HG03439 (cell line): ENCODE results near the gene GCLC.
"Not testable (repeated sequence)": the region's sequence is repeated elsewhere in the genome, so short reads cannot be mapped to it uniquely, and the experiment has no call there.

ENCODE experiments used
- ATAC-seq: cut with Tn5 transposase; IDR thresholded peaks from one replicate; pipeline ENCODE4 v1.9.1; 2021; ENCODE audit warnings: mild to moderate bottlenecking, moderate library complexity; ENCODE audit not compliant: unreplicated experiment

The GCLC gene

DNA sequence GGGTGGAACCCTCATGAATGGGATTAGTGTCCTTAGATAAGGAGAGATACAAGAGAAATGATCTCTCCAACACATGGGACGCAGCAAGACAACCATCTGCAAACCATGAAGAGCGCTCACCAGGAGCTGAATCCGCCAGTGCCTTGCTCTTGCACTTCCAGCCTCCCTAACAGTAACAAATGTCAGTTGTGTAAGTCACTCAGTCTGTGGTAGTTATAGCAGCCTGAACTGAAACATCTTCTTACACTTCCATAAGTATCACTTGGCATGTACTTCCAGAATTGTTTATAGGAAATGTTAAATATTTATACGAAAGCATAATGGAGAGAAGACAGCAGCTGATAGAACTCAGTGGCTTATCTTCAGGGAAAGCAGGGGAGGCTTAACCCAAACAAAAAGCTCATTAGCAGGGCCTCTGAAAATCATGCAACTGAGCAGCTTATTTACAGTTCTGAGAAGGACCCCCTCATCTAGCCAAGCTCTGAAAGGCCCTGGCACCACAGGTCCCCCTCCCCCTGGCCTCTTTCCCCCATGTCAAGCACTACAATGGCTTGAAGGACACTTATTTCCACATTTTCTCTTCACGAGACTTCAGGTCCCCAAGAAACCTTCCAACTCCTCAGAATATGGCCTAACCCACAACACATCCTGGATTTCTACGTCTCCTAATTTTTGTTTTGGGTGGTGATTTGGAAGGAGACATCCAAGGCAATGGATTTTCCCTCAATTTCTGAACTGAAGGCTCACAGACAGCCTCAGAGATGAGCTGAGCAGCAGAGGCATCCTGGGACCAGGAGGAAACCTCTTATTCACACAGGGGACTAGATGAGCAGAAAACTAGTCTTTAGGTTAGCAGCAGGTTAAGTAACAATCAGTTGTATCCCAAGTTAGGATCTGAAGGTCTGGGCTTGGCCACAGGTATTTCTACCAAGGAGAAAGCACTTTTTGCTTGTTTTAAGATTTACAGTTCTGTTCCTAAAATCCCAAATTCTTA is 49.1 kb downstream of the GCLC start:
- ATAC-seq, result no peak

DNA sequence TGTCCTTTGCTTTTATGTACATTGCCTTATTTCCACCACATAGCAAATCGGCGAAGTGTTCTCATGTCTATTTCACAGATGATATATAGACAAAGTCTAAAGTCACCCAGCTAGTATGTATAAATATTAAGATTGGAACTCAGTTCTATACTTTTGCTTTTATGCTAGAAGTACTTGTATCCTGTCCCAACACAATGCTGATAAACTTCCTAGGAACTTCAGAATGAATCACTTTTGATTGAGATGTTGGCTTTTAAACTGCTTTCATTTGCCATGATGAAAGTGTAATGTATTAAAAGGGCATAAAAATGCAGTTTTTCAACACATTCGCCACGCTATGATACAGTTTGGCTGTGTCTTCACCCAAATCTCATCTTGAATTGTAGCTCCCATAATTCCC is 50.8 kb downstream of the GCLC start:
- no peak for ATAC-seq

DNA sequence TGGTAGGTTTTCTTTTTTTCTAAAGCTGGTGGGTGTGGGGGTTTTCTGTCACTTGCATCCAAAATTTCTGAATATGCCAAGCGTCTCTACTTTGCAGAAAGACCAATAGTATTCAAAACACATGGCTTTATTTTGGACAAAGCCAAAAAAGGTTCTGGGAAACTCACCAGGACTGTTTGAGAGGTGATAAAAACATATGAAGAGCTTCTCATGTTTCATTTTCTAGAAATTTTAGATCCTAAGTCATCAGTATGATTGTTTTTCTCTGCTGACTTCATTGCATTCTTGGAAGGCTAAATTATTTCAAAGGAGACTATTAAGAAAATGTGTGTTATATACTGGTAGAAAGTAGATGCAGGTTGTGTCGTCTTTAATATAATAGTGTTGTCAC is 51.3 kb downstream of the GCLC start:
- no peak for ATAC-seq

DNA sequence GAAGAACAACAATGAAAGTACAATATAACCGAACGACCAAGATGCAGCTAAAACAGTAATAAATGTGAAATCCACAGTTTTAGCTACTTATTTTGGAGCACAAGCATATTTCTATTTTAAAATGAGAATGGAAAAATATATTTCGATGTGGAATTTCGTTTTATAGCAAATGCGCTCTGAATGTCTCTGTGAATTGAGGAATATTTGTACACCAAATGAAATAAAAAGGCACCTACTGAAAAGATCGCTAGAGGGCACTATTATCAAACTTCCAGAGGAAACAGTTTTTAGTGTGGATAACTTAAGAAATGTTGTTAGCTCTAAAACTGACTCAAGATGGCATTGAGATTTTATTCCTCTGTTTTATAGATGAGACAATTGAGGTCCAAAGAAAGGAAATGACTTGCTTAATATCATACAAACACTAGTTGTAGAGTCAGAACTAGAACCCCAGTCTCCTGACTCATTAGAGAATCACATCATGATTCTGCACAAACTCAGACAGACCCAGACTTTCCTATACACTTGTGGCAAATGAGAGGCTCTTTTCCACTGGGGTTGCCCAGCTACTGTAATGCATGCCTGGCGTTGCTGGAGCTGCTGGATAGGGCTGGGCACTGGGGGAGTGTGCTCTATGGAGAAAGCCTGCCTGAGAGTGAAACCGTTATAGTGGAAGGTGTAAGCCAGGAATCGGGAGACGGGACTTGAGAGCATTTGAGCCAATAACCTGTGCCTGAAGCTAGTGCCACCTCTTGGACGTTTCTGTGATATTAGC is 51.9 kb downstream of the GCLC start:
- ATAC-seq, result no peak

DNA sequence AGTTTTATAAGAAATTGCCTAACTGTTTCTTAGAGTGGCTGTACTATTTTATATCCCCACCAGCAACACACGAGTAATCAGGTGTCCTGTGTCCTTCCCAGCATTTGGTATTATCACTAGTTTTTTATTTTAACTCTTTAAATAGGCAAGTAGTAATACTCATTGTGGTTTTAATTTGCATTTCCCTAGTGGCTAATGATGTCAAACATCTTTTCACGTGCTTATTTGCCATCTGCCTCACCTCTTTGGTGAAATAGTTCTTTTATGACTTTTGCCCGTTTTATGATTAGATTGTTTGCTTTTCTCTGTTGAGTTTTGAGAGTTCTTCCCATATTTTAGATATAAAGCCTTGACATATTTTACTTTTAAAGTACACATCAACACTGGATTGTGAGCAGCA is 57.8 kb downstream of the GCLC start:
- no peak for ATAC-seq

DNA sequence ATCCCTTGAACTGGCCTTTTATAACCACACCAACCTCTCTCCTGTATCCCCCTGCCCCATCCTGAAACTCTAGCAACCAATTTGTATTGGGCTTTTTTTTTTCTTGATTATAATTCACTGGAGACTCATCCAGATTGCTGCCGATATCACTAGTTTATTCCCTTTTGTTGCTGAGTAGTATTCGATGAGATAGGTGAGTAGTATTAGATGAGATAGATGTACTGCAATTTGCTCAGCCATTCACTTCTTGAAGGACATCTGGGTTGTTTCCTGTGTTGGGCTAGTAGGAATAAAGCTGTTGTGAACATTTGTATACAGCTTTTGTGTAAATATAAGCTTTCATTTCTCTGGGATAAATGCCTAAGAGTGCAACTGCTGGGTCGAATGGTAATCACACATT is 58.2 kb downstream of the GCLC start:
- no peak for ATAC-seq

DNA sequence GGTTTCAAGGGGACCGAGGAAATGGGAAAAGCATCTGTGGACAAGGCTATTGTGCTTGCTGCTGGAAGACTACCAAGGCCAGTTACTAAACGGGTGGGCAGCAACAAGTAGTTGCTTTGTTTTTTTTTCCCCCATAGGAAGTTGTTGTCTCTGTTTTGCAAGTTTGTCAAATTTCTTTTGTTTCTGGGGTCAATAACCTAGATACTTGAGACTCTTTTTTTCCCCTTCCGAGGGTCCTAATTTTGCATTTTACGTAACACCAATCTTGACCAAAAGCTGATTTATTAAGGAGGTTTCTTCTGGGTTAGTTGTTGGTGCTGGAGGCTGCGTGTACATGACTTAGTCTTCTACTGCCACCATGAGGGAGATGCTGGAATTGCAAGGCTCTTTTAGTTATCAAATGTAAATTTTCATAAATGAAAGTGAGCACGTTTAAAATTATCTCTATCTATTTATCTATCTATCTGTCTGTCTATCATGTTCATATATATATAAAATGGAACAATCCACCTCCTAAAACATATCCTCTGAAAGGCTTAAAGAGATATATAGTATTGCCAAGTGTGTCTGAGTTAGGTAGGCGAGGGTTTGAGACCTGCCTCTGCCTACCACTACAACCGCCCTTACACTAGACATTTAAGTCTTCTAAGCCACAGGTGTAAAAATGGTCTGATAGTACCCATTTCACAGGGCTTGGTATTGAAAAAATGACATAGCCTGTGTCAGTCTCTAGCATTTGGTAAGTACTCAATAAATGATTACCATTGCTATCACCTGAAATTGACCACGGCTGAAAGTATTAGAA is 60.2 kb downstream of the GCLC start:
- ATAC-seq, result no peak

DNA sequence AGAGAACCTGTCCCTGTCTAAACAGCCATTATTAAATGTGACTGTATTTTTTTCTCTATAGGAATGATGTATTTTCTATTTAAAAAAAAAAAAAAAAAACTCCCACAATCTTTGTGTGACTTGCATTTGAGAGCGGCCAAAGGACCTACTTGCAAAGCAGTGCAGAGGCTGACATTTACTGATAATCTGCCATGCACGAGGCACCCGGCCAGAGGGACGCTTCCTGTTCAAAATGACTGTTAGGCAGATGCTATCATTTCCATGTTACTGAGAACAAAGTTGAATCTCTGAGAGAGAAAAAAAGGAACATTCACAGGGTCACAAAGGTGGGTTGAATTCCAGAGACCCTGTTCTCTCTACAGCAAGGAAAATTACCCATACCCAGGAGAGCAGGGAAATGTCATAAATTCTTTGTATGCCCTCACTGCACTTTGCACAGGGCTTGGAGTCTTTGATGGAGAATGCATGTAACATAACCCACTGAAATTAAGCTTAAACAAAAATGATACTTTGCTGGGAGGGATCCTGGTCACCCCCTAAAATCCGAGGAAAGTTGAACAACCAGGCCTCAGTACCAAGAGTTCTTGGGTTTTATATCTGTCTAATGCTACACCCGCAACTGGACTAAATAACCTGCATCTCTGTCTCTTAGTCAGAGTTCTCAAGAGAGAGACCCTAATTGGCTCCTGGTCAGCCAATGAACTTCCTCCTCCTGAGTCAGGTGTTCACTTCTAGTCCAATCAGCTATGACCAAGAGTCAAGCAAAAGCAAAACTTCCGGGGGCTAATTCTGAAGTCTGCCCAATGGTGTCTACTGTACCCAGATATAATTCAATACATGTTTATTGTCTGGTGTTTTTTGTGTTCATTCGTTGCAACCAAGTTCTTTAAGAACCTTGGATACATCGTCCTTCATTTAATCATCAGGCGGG is 61.2 kb downstream of the GCLC start:
- ATAC-seq, result no peak

DNA sequence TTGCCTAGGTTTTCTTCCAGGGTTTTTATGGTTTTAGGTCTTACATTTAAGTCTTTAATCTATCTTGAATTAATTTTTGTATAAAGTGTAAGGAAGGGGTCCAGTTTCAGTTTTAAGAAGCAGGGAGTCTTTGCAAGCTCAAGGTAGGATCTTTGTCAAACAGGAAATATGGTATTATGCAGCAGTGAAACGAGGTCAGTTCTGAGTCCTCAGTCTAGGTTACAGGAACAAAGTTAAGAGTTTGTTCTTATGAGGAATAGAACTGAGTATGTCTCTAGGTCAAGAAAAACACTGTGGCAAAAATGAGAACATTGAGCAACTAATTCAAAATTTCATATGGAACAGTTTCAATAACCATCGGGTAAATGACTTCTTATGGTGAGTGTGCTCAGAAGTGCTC is 63.6 kb downstream of the GCLC start:
- no peak for ATAC-seq

DNA sequence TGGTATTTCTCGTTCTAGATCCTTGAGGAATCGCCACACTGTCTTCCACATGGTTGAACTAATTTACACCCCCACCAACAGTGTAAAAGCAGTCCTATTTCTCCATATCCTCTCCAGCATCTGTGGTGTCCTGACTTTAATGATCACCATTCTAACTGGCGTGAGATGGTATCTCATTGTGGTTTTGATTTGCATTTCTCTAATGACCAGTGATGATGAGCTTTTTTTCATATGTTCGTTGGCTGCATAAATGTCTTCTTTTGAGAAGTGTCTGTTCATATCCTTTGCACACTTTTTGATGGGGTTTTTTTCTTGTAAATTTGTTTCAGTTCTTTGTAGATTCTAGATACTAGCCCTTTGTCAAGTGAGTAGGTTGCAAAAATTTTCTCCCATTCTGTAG is 64.1 kb downstream of the GCLC start:
- not testable (repeated sequence) for ATAC-seq

DNA sequence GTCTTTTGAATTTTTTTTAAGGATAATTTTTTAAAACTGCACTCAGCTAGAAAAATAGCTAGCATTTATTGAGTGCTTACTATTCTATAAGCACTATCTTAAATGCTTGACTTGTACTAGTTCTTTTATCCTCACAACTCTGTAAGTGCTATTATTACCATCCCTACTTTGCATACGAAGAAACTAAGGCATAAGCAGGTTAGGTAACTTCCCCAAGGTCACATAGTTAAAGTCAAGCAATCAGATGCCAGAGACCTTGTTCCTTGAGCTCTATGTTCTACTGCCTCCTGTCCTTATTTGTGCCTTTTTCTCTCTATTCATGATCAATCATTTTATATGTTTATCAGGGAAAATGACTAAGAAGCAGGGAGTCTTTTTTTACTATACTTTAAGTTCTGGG is 65.0 kb downstream of the GCLC start:
- ATAC-seq, result no peak

DNA sequence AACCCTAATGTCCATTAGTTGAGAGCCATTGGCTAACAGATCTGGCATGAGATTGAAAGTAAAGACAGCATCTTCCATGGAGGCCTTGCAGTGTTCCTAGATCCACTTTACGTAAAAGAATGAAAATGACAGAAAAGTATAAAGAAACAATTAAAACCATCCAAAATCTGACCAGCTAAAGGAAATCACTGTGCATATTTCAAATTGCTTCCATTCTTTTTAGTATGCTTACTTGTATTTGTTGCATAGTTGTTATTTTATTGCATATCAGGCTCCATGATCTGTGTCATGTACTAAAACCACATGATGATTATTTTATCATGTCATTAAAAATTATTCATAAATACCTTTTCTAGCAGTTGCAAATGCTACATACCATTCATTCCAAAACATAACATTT is 67.9 kb downstream of the GCLC start:
- no peak for ATAC-seq

DNA sequence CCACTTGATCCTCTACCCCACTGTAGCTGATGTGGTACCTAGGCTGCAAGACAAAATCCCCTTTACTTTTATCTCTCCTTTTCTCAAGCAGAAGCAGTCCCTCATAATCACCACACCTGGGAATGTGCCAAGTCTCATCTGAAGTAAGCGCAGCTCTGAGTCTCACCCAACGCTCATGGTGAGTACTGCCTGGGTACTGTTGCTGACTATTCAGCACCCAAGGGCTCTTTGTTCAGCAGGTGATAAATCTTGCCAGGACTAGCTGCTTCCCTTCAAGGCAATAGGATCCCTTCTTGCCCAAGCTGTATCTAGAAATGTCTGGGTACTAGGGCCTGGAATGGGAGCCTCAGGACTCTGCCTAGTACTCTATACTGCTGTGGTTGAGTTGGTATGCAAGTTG is 70.9 kb downstream of the GCLC start:
- ATAC-seq, result no peak

DNA sequence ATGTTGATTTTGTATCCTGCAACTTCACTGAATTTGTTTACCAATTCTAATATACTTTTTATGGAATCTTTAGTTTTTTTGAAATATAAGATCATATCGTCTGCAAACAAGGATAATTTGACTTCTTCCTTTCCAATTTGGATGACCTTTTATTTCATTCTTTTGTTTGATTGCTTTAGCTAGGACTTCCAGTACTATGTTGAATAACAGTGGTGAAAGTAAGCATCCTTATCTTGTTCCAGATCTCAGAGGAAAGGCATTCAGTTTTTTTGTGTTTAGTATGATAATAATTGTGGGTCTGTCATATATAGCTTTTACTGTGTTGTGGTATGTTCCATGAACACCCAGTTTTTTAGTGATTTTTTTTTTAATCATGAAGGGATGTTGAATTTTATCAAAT is 75.7 kb downstream of the GCLC start:
- ATAC-seq, result no peak

DNA sequence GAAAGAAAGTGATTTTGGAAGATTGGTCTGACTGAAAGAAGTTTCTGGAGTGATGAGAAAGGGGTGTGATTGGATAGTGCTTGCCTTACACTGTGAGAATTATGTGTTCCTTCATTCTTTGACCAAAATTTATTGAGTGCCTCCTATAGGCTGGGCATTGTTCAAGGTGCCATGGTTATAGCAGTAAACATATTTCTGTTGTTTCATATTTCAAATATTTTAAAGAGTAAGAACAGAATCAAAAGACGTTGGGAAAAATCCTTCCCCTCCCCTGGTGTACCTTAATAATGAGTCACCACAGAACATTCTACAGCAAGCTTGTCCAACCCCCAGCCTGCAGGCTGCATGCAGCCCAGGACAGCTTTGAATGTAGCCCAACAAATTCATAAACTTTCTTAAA is 78.6 kb downstream of the GCLC start:
- ATAC-seq, result no peak

DNA sequence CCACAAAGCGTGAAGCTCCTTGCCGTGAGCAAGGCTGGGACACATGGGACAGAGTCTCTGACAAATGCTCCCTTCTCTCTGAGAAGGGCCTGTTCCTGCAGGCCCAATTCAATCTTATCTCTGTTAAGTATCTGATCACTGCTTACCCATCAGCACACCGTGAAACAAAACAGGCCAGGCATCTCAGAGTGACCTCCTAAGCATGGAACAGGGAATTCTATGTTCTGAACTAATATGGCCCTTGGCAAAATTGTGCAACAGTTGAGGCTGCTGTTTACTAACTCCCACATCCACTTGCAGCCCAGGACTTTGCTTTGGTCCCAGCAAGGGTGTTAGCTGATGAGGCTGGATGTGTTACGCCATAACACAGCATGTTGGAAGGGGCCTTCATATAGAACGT is 79.2 kb downstream of the GCLC start:
- ATAC-seq, result no peak

DNA sequence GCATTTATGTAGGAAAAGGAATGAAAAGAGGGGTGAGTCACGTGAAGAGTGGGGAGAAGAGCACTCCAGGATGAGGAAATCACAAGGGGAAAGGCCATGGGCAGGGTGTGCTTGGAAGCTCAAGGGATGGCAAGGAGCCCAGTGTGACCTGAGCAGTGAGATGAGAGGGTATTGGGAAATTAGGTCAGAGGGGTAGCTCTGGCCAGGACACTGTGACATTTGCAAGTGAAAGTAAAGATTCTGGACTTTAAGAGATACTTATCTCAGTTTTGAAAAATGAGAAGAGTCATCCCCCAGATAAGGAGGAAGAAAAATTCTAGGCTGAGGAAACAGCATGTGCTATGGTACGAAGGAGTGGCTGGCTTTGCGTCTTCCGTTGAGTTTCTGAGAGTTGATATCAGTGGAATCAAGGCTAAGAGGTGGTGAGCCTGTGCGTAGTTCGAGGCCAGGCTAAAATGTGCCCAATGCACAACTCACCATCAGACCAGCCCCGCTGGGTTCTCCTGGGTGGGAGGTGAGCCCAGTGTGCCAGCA is 79.9 kb downstream of the GCLC start:
- no peak for ATAC-seq

DNA sequence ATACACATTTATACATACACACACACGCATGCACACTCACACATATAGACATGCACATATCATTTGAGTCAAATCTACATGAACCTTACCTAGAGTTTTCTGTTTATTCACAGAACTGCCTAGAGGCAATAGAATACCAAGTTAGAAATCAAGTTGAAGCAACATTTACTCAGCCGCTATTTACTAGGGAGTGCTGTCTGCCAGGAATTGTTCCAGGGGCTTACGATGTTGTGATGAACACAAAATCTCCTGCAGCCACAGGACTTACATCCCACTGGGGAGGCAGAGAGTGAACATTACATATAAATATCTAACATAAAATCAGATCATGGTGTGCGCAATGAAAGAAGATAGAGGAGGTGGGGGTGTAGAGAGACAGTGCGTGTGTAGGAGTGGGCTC is 80.4 kb downstream of the GCLC start:
- no peak for ATAC-seq

DNA sequence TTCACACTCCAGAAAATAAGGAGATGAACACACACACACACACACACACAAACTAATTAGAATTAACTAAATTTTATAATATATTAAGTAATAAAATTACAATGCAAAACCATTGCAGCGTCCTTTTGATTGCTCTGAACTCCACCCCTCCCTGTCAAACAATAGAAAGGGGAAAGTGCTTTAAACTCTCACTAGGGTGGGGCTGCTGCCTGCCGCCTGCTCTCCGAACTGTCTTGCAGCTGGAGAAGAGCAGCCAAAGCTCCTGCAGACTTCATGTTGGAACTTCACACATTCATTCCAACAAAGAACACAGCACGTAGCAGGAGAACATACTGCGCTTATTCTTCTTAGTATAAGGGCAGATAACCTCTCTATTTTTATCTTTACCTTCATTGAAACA is 83.2 kb downstream of the GCLC start:
- no peak for ATAC-seq

DNA sequence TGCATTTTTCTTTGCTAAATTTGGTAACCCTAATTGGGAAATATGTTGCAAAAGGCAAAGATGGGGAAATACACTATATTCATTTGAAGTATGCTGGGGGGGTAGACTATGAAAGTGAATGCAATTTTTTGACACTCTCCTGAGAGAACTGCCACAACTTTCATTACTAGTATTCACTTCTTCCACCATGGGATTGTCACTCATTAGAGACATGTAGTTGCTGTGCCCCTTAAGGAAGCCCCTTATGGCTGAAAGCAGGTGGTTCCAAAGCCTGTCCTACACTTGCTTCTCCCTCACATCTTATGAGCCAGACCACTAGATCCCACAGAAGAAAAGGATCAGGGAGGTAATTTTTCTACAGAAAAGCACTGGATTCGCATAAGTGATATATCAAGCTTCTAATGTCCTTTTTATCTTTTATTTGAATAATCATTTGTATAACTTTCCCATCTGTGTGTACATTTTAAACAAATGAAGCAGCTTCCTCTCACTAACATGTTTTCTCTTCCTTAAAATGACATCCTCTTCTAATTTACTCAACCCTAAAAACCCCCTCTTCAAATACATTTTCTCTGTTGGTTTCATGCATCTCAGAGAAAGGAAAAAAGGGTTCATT is 83.8 kb downstream of the GCLC start:
- ATAC-seq, result no peak
